Fibroblast of skin of right biceps (primary cell): ENCODE data around the gene CCDC73.

ENCODE experiments used
- DNase-seq: peaks from one replicate; pipeline ENCODE4 v3.0.0-alpha.2; 2013

CCDC73 gene

GRCh38 chr11:32583459-32584271, 210.8 kb downstream of the CCDC73 start, which contains the start of gene EIF3M:
TSS of gene EIF3M (plus strand) at chr11:32583831. CDS start at chr11:32583888, 57 bp downstream.
- DNase-seq, result peak; percentile 97

DNA sequence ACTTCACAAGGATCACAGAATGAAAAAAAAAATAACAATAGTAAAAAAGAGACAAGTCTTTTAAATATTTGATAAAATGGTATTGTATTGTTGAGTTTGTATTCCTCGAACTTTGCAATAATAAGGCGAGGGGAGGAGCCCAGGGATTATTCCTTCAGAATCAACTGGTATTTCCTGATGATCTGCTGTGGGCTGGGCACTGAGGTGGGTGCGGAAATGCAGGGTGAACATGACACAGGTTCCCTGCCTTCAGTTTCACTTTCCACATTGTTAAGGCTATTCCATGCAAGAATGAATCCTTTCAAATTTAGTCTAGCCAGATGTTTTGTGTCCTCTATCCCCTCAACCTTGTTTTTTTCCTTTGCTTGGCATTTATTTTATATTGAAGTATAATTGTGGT, 212.9 kb downstream of the CCDC73 start:
- DNase-seq, result no peak

GRCh38 chr11:32580967-32581366, 213.5 kb downstream of the CCDC73 start:
- DNase-seq, result peak; percentile 41

DNA sequence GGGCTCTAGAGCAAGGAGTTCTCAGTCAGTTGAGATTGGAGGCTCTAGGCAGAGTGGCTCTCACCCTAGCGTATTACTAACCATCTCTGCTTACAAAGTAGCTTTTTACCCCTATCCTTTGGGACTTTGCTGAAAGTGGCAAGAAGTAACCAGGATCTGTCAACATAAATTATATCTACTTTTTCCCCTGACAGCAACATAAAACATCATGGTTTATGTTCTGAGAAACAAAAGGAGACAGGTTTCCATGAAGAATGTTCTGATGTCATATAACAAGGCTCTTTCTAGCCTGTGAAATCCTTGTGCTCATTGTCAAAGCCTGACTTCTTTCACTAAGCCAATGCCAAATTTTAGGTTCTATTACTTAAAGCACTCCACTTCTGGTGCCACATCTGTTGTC, 218.0 kb downstream of the CCDC73 start:
- no peak for DNase-seq

DNA sequence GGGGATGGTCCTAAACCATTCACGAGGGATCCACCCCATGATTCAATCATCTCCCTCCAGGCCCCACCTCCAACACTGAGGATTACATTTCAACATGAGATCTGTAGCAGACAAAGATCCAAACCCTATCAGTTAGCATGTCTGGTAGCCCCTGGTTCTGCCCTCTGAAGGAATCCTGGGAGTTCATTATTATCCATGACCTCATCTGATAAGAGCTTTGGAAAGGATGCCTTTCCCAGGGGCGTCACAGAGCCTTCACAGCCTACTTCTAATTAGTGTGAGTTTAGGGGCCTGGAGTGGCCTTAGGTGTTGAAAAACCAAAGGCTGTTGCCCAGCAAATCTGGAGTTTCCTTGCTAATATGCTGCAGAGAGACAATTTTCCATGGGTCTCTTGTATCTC, 219.4 kb downstream of the CCDC73 start:
- no peak for DNase-seq

DNA sequence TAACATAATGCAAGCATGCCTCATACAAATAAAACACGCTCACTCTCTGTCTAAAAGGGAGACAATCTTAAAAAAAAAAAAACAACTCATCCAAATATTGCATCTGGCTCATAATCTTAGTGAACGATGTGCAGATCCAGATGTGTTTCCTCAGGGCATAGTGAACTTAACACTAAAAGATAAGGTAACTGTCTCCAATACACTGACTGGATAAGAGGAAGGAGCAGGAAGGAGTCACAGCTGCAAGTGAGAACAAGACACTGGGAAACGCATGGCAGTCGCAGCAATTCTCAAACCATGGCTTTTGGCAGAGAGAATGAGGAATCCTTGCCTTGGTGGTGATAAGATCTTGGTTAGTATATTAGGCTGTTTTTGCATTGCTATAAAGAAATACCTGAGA, 220.0 kb downstream of the CCDC73 start:
- no peak for DNase-seq

DNA sequence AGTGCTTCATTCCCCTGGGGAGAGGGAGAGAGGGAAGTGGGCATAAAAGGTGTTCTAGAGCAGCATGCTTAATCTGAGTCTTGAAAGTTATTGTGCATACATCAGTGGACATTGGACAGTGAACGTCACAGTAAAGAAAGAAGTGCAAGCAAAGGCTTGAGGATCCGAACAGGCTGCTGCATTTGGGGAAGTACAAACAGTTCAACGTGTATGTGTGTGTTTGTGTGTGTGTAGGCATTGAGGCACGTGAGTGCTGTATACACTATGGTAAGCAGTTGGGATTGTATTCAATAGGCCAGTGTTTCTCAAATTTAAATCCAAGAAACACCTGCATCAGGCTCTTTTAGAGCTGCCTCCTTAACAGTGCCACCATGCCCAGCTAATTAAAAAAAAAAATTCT, 221.2 kb downstream of the CCDC73 start:
- DNase-seq, result no peak

GRCh38 chr11:32571039-32571438, 223.4 kb downstream of the CCDC73 start:
- no peak for DNase-seq

DNA sequence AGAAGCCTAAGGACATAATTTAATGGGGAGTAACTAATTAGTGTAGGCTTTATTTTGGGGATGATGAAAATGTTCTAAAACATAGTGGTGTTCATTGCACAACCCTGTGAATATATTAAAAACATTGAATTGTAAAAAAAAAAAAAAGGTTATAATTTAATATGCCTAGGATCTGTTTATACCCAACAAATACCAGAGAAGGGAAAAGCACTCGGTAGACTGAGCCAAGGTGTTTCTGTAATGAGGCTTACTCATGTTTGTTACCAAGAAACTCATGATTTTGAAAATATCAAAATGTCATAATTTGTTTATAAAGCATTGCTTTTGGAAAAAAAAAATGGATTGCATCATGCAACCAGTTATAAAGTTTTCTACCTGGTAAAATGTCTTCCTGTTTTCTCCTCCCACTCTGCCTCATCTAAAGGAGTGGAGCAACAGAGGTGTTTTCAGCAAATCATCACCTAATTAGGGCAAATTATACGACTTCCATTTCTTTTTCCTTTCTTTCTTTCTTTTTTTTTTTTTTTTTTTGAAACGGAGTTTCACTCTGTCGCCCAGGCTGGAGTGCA, 225.1 kb downstream of the CCDC73 start:
- no peak for DNase-seq

DNA sequence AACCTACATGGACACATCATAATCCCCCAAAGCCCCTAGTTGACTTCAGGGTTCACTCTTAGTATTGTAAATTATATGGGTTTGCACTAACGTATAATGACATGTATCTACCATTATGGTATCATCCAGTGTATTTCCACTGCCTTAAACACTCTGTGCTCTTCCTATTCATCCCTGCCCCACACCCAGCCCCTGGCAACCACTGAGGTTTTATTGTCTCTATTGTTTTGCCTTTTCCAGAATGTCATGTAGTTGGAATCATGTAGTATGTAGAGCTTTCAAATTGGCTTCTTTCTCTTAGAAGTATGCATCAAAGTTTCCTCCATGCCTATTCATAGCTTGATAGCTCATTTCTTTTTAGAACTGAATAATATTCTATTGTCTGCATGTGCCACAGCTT, 227.3 kb downstream of the CCDC73 start:
- DNase-seq, result no peak

DNA sequence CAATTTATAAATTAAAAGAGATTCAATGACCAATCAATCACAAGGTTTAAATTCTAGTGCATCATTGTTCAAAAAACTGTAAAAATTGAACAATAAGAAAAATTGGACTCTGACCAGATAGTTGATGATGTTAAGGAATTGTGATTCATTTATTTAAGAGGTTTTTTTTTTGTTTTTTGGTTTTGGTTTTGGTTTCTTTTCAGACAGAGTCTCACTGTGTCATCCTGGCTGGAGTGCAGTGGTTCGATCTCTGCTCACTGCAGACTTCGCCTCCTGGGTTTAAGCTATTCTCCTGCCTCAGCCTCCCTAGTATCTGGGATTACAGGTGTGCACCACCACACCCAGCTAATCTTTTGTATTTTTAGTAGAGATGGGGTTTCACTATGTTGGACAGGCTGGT, 227.9 kb downstream of the CCDC73 start:
- no peak for DNase-seq

- no peak for DNase-seq
Measured at GRCh38 chr11:32563600-32563959, 230.9 kb downstream of the CCDC73 start.

- DNase-seq, result no peak
Measured at GRCh38 chr11:32562839-32563599, 231.4 kb downstream of the CCDC73 start.

- no peak for DNase-seq
Measured at GRCh38 chr11:32561835-32562234, 232.6 kb downstream of the CCDC73 start.

- DNase-seq, result no peak
Measured at GRCh38 chr11:32555895-32556294, 238.6 kb downstream of the CCDC73 start.

DNA sequence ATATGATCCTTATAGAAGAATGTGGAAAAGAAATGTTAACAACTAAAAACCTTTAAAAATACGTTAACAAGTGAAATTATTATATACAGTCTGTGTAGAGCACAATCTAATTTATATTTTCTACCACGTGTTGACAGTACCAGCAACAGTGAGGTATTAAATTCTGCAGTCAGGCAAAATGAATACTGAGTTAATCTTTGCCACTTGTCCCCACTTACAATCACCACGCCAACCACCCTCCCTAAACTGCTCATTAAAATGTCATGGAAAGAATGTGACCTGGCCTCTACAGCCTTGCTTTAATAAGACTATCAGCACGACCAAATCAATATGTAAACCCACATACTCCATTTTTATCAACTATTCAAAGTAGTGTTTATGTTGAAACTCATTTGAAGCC, 239.4 kb downstream of the CCDC73 start:
- no peak for DNase-seq
